ENCODE measurements around the gene PITX3. TPM values are rescaled to one million over a fixed set of nuclear protein-coding genes. Genes with fewer than 3 reads are reported as not detected.

The PITX3 gene
- total and polyA plus RNA-seq, 10 of the 15 experiments (the other 5 are each of a cell fraction or from before 2014, with no cell fraction given): not detected

DNA sequence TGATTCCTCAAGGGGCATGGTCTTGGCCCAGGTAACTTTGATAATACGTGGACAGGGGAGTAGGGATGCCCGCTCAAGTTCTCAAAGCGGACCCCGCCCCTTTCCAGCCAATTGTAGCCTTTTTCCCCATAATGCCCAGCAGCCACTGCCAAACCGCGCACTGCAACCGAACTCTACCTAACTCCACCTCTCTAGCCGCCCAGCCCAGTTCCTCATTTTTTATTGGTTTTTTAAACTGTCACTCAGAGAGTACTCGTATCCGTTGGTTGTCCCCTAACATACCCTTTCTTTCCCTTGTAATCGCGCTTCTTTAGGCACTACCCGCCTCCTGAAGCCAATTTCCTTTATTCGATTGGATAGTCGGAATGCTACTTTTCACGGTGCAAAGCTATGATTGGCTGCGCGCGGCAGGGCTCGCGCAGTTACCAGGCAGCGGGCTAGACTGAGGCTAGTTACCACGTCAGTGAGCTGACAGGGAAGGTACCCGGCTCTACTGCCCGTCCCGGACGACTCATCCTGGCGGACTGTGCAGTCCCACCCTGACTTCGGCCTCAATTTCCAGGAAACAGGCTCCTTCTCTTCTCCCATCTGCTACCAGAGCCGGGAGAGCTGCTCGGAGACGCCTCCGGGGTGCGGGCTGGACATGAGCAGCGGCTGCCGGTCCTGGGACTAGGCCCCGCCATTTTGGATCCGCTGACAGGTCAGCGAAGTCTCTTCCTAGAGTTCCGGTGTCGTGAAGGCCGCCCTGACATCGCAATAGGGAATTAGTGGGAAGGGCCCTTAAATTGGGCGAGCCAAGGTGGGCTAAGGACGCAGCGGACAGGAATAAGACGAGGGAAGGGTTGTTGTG lies 4.0 kb upstream of the PITX3 start, which contains the start of gene GBF1 (continued):
- TF ChIP-seq, protein P1, sequence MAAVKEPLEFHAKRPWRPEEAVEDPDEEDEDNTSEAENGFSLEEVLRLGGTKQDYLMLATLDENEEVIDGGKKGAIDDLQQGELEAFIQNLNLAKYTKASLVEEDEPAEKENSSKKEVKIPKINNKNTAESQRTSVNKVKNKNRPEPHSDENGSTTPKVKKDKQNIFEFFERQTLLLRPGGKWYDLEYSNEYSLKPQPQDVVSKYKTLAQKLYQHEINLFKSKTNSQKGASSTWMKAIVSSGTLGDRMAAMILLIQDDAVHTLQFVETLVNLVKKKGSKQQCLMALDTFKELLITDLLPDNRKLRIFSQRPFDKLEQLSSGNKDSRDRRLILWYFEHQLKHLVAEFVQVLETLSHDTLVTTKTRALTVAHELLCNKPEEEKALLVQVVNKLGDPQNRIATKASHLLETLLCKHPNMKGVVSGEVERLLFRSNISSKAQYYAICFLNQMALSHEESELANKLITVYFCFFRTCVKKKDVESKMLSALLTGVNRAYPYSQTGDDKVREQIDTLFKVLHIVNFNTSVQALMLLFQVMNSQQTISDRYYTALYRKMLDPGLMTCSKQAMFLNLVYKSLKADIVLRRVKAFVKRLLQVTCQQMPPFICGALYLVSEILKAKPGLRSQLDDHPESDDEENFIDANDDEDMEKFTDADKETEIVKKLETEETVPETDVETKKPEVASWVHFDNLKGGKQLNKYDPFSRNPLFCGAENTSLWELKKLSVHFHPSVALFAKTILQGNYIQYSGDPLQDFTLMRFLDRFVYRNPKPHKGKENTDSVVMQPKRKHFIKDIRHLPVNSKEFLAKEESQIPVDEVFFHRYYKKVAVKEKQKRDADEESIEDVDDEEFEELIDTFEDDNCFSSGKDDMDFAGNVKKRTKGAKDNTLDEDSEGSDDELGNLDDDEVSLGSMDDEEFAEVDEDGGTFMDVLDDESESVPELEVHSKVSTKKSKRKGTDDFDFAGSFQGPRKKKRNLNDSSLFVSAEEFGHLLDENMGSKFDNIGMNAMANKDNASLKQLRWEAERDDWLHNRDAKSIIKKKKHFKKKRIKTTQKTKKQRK (IDR thresholded peaks at IDR 0.05; ENCODE audit: low read depth, low read length): peak; percentile 93
- TF ChIP-seq, protein P2, sequence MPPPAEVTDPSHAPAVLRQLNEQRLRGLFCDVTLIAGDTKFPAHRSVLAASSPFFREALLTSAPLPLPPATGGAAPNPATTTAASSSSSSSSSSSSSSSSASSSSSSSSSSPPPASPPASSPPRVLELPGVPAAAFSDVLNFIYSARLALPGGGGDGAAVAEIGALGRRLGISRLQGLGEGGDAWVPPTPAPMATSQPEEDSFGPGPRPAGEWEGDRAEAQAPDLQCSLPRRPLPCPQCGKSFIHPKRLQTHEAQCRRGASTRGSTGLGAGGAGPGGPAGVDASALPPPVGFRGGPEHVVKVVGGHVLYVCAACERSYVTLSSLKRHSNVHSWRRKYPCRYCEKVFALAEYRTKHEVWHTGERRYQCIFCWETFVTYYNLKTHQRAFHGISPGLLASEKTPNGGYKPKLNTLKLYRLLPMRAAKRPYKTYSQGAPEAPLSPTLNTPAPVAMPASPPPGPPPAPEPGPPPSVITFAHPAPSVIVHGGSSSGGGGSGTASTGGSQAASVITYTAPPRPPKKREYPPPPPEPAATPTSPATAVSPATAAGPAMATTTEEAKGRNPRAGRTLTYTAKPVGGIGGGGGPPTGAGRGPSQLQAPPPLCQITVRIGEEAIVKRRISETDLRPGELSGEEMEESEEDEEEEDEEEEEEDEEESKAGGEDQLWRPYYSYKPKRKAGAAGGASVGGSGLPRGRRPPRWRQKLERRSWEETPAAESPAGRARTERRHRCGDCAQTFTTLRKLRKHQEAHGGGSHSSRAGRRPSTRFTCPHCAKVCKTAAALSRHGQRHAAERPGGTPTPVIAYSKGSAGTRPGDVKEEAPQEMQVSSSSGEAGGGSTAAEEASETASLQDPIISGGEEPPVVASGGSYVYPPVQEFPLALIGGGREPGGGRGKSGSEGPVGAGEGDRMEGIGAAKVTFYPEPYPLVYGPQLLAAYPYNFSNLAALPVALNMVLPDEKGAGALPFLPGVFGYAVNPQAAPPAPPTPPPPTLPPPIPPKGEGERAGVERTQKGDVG (CRISPR knock-in tag; IDR thresholded peaks at IDR 0.05): no peak
- TF ChIP-seq, protein P3, sequence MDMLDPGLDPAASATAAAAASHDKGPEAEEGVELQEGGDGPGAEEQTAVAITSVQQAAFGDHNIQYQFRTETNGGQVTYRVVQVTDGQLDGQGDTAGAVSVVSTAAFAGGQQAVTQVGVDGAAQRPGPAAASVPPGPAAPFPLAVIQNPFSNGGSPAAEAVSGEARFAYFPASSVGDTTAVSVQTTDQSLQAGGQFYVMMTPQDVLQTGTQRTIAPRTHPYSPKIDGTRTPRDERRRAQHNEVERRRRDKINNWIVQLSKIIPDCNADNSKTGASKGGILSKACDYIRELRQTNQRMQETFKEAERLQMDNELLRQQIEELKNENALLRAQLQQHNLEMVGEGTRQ (IDR thresholded peaks at IDR 0.05; ENCODE audit: borderline replicate concordance, low read depth, low read length): no peak
- TF ChIP-seq, protein P4, sequence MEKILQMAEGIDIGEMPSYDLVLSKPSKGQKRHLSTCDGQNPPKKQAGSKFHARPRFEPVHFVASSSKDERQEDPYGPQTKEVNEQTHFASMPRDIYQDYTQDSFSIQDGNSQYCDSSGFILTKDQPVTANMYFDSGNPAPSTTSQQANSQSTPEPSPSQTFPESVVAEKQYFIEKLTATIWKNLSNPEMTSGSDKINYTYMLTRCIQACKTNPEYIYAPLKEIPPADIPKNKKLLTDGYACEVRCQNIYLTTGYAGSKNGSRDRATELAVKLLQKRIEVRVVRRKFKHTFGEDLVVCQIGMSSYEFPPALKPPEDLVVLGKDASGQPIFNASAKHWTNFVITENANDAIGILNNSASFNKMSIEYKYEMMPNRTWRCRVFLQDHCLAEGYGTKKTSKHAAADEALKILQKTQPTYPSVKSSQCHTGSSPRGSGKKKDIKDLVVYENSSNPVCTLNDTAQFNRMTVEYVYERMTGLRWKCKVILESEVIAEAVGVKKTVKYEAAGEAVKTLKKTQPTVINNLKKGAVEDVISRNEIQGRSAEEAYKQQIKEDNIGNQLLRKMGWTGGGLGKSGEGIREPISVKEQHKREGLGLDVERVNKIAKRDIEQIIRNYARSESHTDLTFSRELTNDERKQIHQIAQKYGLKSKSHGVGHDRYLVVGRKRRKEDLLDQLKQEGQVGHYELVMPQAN (conservative IDR thresholded peaks at IDR 0.05): peak; percentile 92
- TF ChIP-seq PAX8 (IDR thresholded peaks at IDR 0.05) (no peak), NFXL1 (IDR thresholded peaks at IDR 0.05; ENCODE audit: borderline replicate concordance) (no peak), SMARCA5 (IDR thresholded peaks at IDR 0.05) (0 out of 2 replicates have a peak, but pooled peaks have one; percentile 27), MTA3 (IDR thresholded peaks at IDR 0.05; ENCODE audit: borderline replicate concordance, low read length) (no peak), SMAD1 (IDR thresholded peaks at IDR 0.05; ENCODE audit: low read depth, partially characterized antibody) (no peak), ZNF207 (IDR thresholded peaks at IDR 0.05; ENCODE audit: borderline replicate concordance) (0 out of 2 replicates have a peak, but pooled peaks have one; percentile 70), HCFC1 (IDR thresholded peaks at IDR 0.05; ENCODE audit: low read length) (peak; percentile 42), POLR2AphosphoS2 (IDR thresholded peaks at IDR 0.05; ENCODE audit: low read depth, low read length) (peak; percentile 85; the same call in 1 of the 2 replicates), HDAC6 (IDR thresholded peaks at IDR 0.05; ENCODE audit: unreplicated experiment) (no peak), POLR2A (IDR thresholded peaks at IDR 0.05; ENCODE audit: low read depth, low read length) (peak; percentile 99), CHD2 (IDR thresholded peaks at IDR 0.05; ENCODE audit: borderline replicate concordance, low read depth, low read length) (peak; percentile 96), POLR2AphosphoS5 (IDR thresholded peaks at IDR 0.05; ENCODE audit: low read length) (peak; percentile 98), MXI1 (IDR thresholded peaks at IDR 0.05; ENCODE audit: low read depth, low read length) (peak; percentile 76), BHLHE40 (IDR thresholded peaks at IDR 0.05; ENCODE audit: borderline replicate concordance in 1 of 2, low read depth in 2 of 2, low read length in 1 of 2) (peak; percentile 22 to 38; a peak in 1 of 4 replicates), LARP7 (IDR thresholded peaks at IDR 0.05) (peak; percentile 83; the same call in 1 of the 2 replicates)

Measured in GM12878 (cell line).